Upper lobe of right lung (tissue), 1 donor: Measurements from ENCODE around the gene TTLL4. TPM values are rescaled to one million over a fixed set of nuclear protein-coding genes. Genes with fewer than 3 reads are reported as not detected.
"Not testable (repeated sequence)": the region's sequence is repeated elsewhere in the genome, so short reads cannot be mapped to it uniquely, and the experiment has no call there.

Experiments
- ATAC-seq: fragments of 200-7000 bp; cut with Tn5 transposase; one replicate; pipeline ENCODE4 v1.9.1; 2020; ENCODE audit warnings: mild to moderate bottlenecking, moderate library complexity
- DNase-seq: peaks from one replicate; pipeline ENCODE4 v3.0.0-alpha.2; 2020
- H3K27ac ChIP-seq: fragments of 200-600 bp; one replicate; pipeline ENCODE4 v1.8.0; 2022
- H3K27me3 ChIP-seq: fragments of 200-600 bp; one replicate; pipeline ENCODE4 v1.8.0; 2022; ENCODE audit warnings: mild to moderate bottlenecking
- H3K36me3 ChIP-seq: fragments of 200-600 bp; one replicate; pipeline ENCODE4 v1.8.0; 2022
- H3K4me1 ChIP-seq: fragments of 200-600 bp; one replicate; pipeline ENCODE4 v1.8.0; 2022
- H3K4me3 ChIP-seq: fragments of 200-600 bp; one replicate; pipeline ENCODE4 v1.8.0; 2022; ENCODE audit warnings: mild to moderate bottlenecking
- H3K9me3 ChIP-seq: fragments of 200-600 bp; one replicate; pipeline ENCODE4 v1.8.0; 2022
- intact Hi-C: fragments of 100-400 bp; cut with DNase I; formaldehyde crosslinking; loops from one replicate; pipeline ENCODE4 v1.11.0; 2022
- total RNA-seq: library from RNA; stranded (reverse); fragmentation: NEBNext Ultra II Directional; extraction: Animal tissue kit (Norgen Biotek cat#: 25700); gene quantifications from one replicate; pipeline ENCODE4 v1.2.1, GENCODE V29; 2021
- TF ChIP-seq, protein P1 (sequence below): fragments of 200-600 bp; IDR thresholded peaks from one replicate; pipeline ENCODE4 v1.8.0; 2022; ENCODE audit warnings: antibody characterized with exemption
- donor health status: DM: no; HTN: yes; CAD: no; lungs with severe emphysema.

TTLL4 gene
- total RNA-seq, 1 donor from 2014 or later, result 29.5 TPM

DNA sequence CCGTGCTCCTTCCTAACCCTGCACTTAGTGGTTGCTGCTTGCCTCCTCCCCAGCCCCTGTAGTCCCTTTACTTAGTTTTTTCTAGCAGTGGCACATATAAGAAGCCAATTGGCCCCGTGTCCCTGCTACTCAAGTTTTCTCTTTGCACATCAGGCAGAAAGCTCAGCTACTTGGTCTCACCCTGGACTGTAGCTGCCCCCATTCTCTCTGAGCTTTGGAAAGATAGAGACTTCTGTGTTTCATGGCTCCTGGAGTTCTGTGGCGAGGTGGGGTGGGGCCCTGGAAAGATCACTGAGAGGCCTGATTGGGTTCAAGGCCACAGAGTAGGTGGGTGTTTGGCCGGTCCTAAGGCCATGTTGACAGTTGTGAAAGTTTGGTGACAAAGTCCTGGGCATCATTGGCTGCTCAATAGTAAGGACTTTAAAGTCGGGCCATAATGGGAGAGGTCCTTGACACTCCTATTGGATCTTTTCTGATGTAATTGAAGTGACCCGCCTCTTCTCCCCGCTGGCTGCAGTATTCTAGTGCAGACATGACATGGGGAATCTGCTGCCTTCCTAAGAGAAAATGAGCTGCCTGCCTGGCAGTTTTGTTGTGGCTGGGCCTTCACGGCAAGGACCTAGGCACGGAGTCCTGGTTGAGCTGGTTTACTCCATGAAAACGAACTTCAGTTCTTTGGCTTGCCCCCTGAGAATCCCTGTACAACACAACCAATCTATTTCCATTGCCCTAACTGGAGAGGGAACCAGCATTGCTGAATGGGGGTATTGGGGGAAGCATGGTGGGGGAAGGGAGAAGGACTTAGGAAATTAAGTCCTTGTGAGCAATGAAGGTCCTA lies 45.2 kb downstream of the TTLL4 start:
- Histone ChIP-seq H3K27ac (no peak overlapping the region), H3K36me3 (peaks cover 32% of the 10 kb centered on the region), H3K27me3 (no peaks in the 10 kb centered on the region), H3K9me3 (no peaks in the 10 kb centered on the region), H3K4me1 (no peaks in the 10 kb centered on the region), H3K4me3 (no peak overlapping the region)
- DNase-seq (no peak), ATAC-seq (no peak)
- intact Hi-C loops, result no loop called here
- TF ChIP-seq, protein P1, sequence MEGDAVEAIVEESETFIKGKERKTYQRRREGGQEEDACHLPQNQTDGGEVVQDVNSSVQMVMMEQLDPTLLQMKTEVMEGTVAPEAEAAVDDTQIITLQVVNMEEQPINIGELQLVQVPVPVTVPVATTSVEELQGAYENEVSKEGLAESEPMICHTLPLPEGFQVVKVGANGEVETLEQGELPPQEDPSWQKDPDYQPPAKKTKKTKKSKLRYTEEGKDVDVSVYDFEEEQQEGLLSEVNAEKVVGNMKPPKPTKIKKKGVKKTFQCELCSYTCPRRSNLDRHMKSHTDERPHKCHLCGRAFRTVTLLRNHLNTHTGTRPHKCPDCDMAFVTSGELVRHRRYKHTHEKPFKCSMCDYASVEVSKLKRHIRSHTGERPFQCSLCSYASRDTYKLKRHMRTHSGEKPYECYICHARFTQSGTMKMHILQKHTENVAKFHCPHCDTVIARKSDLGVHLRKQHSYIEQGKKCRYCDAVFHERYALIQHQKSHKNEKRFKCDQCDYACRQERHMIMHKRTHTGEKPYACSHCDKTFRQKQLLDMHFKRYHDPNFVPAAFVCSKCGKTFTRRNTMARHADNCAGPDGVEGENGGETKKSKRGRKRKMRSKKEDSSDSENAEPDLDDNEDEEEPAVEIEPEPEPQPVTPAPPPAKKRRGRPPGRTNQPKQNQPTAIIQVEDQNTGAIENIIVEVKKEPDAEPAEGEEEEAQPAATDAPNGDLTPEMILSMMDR, result no peak

- TF ChIP-seq, protein P1, result no peak
- H3K27ac ChIP-seq, result no peak overlapping the region
- H3K9me3 ChIP-seq, result no peaks in the 10 kb centered on the region
- no peak overlapping the region for H3K4me3 ChIP-seq
- DNase-seq, result no peak
- no peaks in the 10 kb centered on the region for H3K4me1 ChIP-seq
- intact Hi-C loops, result no loop called here
- H3K27me3 ChIP-seq, result no peaks in the 10 kb centered on the region
- H3K36me3 ChIP-seq, result peaks cover 27% of the 10 kb centered on the region
- ATAC-seq, result peak; percentile 59
Measured at GRCh38 chr2:218756599-218757377, 46.2 kb downstream of the TTLL4 start.

- no peaks in the 10 kb centered on the region for H3K4me1 ChIP-seq
- no peak overlapping the region for H3K27ac ChIP-seq
- intact Hi-C loops, result no loop called here
- DNase-seq (no peak), ATAC-seq (no peak)
- no peaks in the 10 kb centered on the region for H3K9me3 ChIP-seq
- TF ChIP-seq, protein P1, result no peak
- no peaks in the 10 kb centered on the region for H3K27me3 ChIP-seq
- no peak overlapping the region for H3K4me3 ChIP-seq
- no peaks in the 10 kb centered on the region for H3K36me3 ChIP-seq
Measured at GRCh38 chr2:218761795-218762194, 51.2 kb downstream of the TTLL4 start.

DNA sequence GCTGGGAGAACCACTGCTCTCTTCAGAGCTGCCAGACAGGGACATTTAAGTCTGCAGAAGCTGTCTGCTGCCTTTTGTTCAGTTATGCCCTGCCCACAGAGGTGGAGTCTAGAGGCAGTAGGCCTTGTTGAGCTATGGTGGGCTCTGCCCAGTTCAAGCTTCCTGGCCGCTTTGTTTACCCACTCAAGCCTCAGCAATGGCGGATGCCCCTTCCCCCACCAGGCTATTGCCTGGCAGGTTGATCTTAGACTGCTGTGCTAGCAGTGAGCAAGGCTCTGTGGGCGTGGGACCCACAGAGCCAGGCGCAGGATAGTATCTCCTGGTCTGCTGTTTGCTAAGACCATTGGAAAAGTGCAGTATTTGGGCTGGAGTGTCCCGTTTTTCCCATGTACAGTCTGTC lies 62.1 kb downstream of the TTLL4 start:
- DNase-seq, H3K4me1 ChIP-seq, H3K27ac ChIP-seq, H3K4me3 ChIP-seq, ATAC-seq, H3K27me3 ChIP-seq, H3K9me3 ChIP-seq, H3K36me3 ChIP-seq, intact Hi-C loops: not testable (repeated sequence)

GRCh38 chr2:218773881-218774280 lies 63.2 kb downstream of the TTLL4 start:
- Histone ChIP-seq H3K4me3 (no peak overlapping the region), H3K27ac (no peak overlapping the region), H3K4me1 (no peaks in the 10 kb centered on the region), H3K9me3 (no peaks in the 10 kb centered on the region), H3K36me3 (no peaks in the 10 kb centered on the region), H3K27me3 (no peaks in the 10 kb centered on the region)
- intact Hi-C loops, result no loop called here
- TF ChIP-seq, protein P1, result no peak
- ATAC-seq (no peak), DNase-seq (no peak)

DNA sequence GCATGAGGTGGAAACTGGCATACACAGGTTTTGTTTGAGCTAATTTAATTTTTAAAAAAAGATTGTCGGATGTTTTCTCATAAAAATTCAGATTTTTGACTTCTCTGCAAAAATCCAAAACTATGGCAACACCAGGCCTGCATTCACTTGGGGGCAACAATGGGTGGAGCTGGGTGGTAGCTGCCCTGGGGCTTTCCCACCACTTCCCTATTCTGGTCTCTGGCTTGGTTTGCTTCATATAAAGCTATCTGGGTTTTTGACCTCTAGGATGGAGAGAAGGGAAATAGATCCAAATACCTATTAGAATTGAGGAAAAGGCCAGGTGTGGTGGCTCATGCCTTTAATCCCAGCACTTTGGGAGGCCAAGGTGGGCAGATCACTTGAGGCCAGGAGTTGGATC lies 65.9 kb downstream of the TTLL4 start:
- DNase-seq, result no peak
- no peaks in the 10 kb centered on the region for H3K27me3 ChIP-seq
- H3K27ac ChIP-seq, result no peak overlapping the region
- no peaks in the 10 kb centered on the region for H3K36me3 ChIP-seq
- ATAC-seq, result peak; percentile 55
- intact Hi-C loops, result no loop called here
- no peaks in the 10 kb centered on the region for H3K9me3 ChIP-seq
- H3K4me1 ChIP-seq, result peaks cover 8% of the 10 kb centered on the region
- TF ChIP-seq, protein P1, result no peak
- H3K4me3 ChIP-seq, result no peak overlapping the region
